ENCODE results near the gene GDF15. TPM values are rescaled to one million over a fixed set of nuclear protein-coding genes. Genes with fewer than 3 reads are reported as not detected.

GDF15 gene
- total RNA-seq, 3 donors from 2014 or later, result 13.8 to 28.2 (median 20.4) TPM

- Histone ChIP-seq H3K9me3 (no peaks in the 10 kb centered on the region), H3K4me3 (no peak overlapping the region), H3K4me1 (ENCODE audit: low read depth) (peaks cover 17% of the 10 kb centered on the region), H3K36me3 (ENCODE audit: low read depth) (no peaks in the 10 kb centered on the region)
- no peak for TF ChIP-seq CTCF (IDR thresholded peaks at IDR 0.05)
- no peak for ATAC-seq
- no peak for DNase-seq
- intact Hi-C loops (cut with DNase I, micrococcal nuclease), result no loop called here
These were observed 19.9 kb upstream of the GDF15 start for GRCh38 chr19:18366021-18366435.

GRCh38 chr19:18368504-18369222 is 17.3 kb upstream of the GDF15 start:
- Histone ChIP-seq H3K36me3 (ENCODE audit: low read depth) (no peaks in the 10 kb centered on the region), H3K9me3 (no peaks in the 10 kb centered on the region), H3K4me3 (no peak overlapping the region), H3K4me1 (ENCODE audit: low read depth) (peaks cover 25% of the 10 kb centered on the region)
- peak; percentile 7 for ATAC-seq
- DNase-seq, result no peak
- TF ChIP-seq CTCF (IDR thresholded peaks at IDR 0.05), result no peak
- intact Hi-C loops (cut with DNase I, micrococcal nuclease), result no loop called here

- no peak for TF ChIP-seq CTCF (IDR thresholded peaks at IDR 0.05)
- intact Hi-C loops (cut with DNase I, micrococcal nuclease), result no loop called here
- no peak overlapping the region for H3K4me3 ChIP-seq
- no peaks in the 10 kb centered on the region for H3K36me3 ChIP-seq (ENCODE audit: low read depth)
- H3K4me1 ChIP-seq (ENCODE audit: low read depth), result peaks cover 27% of the 10 kb centered on the region
- no peaks in the 10 kb centered on the region for H3K9me3 ChIP-seq
- DNase-seq (no peak), ATAC-seq (no peak)
These were observed 12.5 kb upstream of the GDF15 start for GRCh38 chr19:18373407-18373891.

- intact Hi-C loops (cut with DNase I, micrococcal nuclease), result no loop called here
- DNase-seq (peak; percentile 78 to 95 (median 83)), ATAC-seq (peak; percentile 81)
- no peak overlapping the region for H3K4me3 ChIP-seq
- no peaks in the 10 kb centered on the region for H3K9me3 ChIP-seq
- no peaks in the 10 kb centered on the region for H3K36me3 ChIP-seq (ENCODE audit: low read depth)
- peaks cover 27% of the 10 kb centered on the region for H3K4me1 ChIP-seq (ENCODE audit: low read depth)
- no peak for TF ChIP-seq CTCF (IDR thresholded peaks at IDR 0.05)
These were observed 11.9 kb upstream of the GDF15 start for GRCh38 chr19:18373892-18374629.

- Histone ChIP-seq H3K36me3 (ENCODE audit: low read depth) (peaks cover 3% of the 10 kb centered on the region), H3K9me3 (no peaks in the 10 kb centered on the region), H3K4me1 (ENCODE audit: low read depth) (peaks cover 36% of the 10 kb centered on the region), H3K4me3 (no peak overlapping the region)
- ATAC-seq (peak; percentile 50), DNase-seq (no peak)
- intact Hi-C loops (cut with DNase I, micrococcal nuclease), result no loop called here
- TF ChIP-seq CTCF (IDR thresholded peaks at IDR 0.05), result no peak
These were observed 8.9 kb upstream of the GDF15 start for GRCh38 chr19:18377026-18377425.
